Measurements from ENCODE around the gene KLK14. TPM values are rescaled to one million over a fixed set of nuclear protein-coding genes. Genes with fewer than 3 reads are reported as not detected.

Gene KLK14
- total RNA-seq, 1 experiment from 2014 or later = 0.26 TPM

GRCh38 chr19:51043497-51043896 lies 39.2 kb downstream of the KLK14 start:
- no peaks in the 10 kb centered on the region for H3K9me3 ChIP-seq (ENCODE audit: control insufficient read depth, low read depth, low read length)
- no peak overlapping the region for H3K4ac ChIP-seq (ENCODE audit: low read depth, low read length)
- Mint-ChIP-seq H3K4me1 (peaks cover 24 to 36% of the 10 kb centered on the region in 2 experiments), H3K4me3 (no peak overlapping the region), H3K36me3 (ENCODE audit: insufficient read depth in 1 of 3, low read depth in 3 of 3) (no peaks in the 10 kb centered on the region; a peak in 1 of 7 replicates), H3K9me3 (peaks cover 0 to 2% of the 10 kb centered on the region in 2 experiments; a peak in 3 of 5 replicates), H3K27me3 (ENCODE audit: low read depth) (no peaks in the 10 kb centered on the region), H3K27ac (no peak overlapping the region)
- no peak overlapping the region for H2AFZ ChIP-seq (ENCODE audit: low read length)
- no peaks in the 10 kb centered on the region for H3K27me3 ChIP-seq (ENCODE audit: insufficient read depth, low read length)
- no peak overlapping the region for H2BK5ac ChIP-seq (ENCODE audit: insufficient read length, low read length)
- H2BK15ac ChIP-seq (ENCODE audit: low read depth, low read length) = no peak overlapping the region
- H3K4me2 ChIP-seq (ENCODE audit: insufficient read depth, insufficient read length, low read length) = no peak overlapping the region
- no peak overlapping the region for H3K27ac ChIP-seq (ENCODE audit: insufficient read length, low read depth, low read length)
- H2BK12ac ChIP-seq (ENCODE audit: insufficient read length, low read depth, low read length) = peak overlapping the region; percentile 15
- H3K23me2 ChIP-seq (ENCODE audit: insufficient read length, low read depth, low read length, poor library complexity, severe bottlenecking) = no peaks in the 10 kb centered on the region
- H3K18ac ChIP-seq (ENCODE audit: insufficient read length, low read depth, low read length) = no peak overlapping the region
- no peaks in the 10 kb centered on the region for H3K79me2 ChIP-seq (ENCODE audit: insufficient read depth, low read length)
- TF ChIP-seq CTCF (conservative IDR thresholded peaks at IDR 0.05) = no peak
- WGBS (ENCODE audit: extremely low coverage, insufficient read length, low lambda C conversion rate) = no CpG with 5 or more reads among the region's 9 CpGs
- peaks cover 10% of the 10 kb centered on the region for H3K4me1 ChIP-seq (ENCODE audit: insufficient read depth, low read length)
- no peak overlapping the region for H3K9ac ChIP-seq (ENCODE audit: extremely low read depth, insufficient read length, low read length)
- no peaks in the 10 kb centered on the region for H3K79me1 ChIP-seq (ENCODE audit: insufficient read depth, low read depth, low read length, poor library complexity, severe bottlenecking)
- H2BK120ac ChIP-seq (ENCODE audit: low read depth, low read length, poor library complexity, severe bottlenecking) = no peak overlapping the region
- no peak overlapping the region for H3K23ac ChIP-seq (ENCODE audit: insufficient read length, low read depth, low read length)
- H3T11ph ChIP-seq (ENCODE audit: low read length) = no peak overlapping the region
- H3K56ac ChIP-seq (ENCODE audit: insufficient read length, low read depth, low read length) = no peak overlapping the region
- DNase-seq = no peak
- no peak overlapping the region for H4K91ac ChIP-seq (ENCODE audit: insufficient read length, low read depth, low read length)
- H2BK20ac ChIP-seq (ENCODE audit: low read depth, low read length, poor library complexity, severe bottlenecking) = no peak overlapping the region
- no peaks in the 10 kb centered on the region for H4K20me1 ChIP-seq (ENCODE audit: control insufficient read depth, insufficient read depth, insufficient read length)
- H3K14ac ChIP-seq (ENCODE audit: insufficient read depth, low read length) = no peak overlapping the region
- H4K8ac ChIP-seq (replicated peaks; ENCODE audit: insufficient read length, low read depth, low read length) = no peak overlapping the region
- no peak overlapping the region for H2AK5ac ChIP-seq (ENCODE audit: insufficient read length, low read length)
- H4K5ac ChIP-seq (ENCODE audit: insufficient read length, low read depth, low read length) = no peak overlapping the region

Data from H9 (cell line).